WTC11 (cell line): ENCODE results near the gene PDCD10. TPM values are rescaled to one million over a fixed set of nuclear protein-coding genes. Genes with fewer than 3 reads are reported as not detected.

Source experiments
- ATAC-seq: fragments of 200-7000 bp; cut with Tn5 transposase; 2 replicates; pipeline ENCODE4 v1.10.0; 2021; ENCODE audit warnings: mild to moderate bottlenecking, moderate library complexity
- CTCF ChIA-PET: fragments of 300-600 bp; sonication (Branson Sonifier 250); formaldehyde crosslinking; loops from one replicate; lab custom pipeline; 2021; ENCODE audit warnings: antibody characterized with exemption; lab: Charles Lee
- POLR2A ChIA-PET: fragments of 350-600 bp; sonication (Branson Sonifier 250); formaldehyde crosslinking; loops from one replicate; lab custom pipeline; 2021; ENCODE audit warnings: antibody characterized with exemption; lab: Charles Lee
- DNase-seq: peaks from one replicate; pipeline ENCODE4 v3.0.0; 2021; ENCODE audit warnings: low spot score
- H3K27ac Mint-ChIP-seq: 2 replicates; pipeline ENCODE4 v1.8.0; 2021; ENCODE audit warnings: mixed read lengths
- H3K27me3 Mint-ChIP-seq: 2 replicates; pipeline ENCODE4 v1.8.0; 2021; ENCODE audit warnings: low read depth, mild to moderate bottlenecking, moderate library complexity, mixed read lengths
- H3K36me3 Mint-ChIP-seq: 2 replicates; pipeline ENCODE4 v1.8.0; 2021; ENCODE audit warnings: mixed read lengths
- H3K4me1 Mint-ChIP-seq: 2 replicates; pipeline ENCODE4 v1.8.0; 2022; ENCODE audit warnings: mixed read lengths
- H3K4me3 Mint-ChIP-seq: 2 replicates; pipeline ENCODE4 v1.8.0; 2021; ENCODE audit warnings: mild to moderate bottlenecking, moderate library complexity, mixed read lengths
- H3K9me3 Mint-ChIP-seq: 2 replicates; pipeline ENCODE4 v1.8.0; 2021; ENCODE audit warnings: mixed read lengths
- CBFB ChIP-seq: sonication (generic); formaldehyde crosslinking; IDR thresholded peaks from 2 replicates; pipeline ENCODE4 v1.8.1; 2022; ENCODE audit warnings: mild to moderate bottlenecking, low read depth, missing genetic modification reagents
- CREM ChIP-seq: sonication (generic); formaldehyde crosslinking; IDR thresholded peaks from 2 replicates; pipeline ENCODE4 v1.8.1; 2022; ENCODE audit warnings: mild to moderate bottlenecking, missing genetic modification reagents, moderate library complexity
- ETV6 ChIP-seq: sonication (generic); formaldehyde crosslinking; IDR thresholded peaks from 2 replicates; pipeline ENCODE4 v1.8.1; 2022; ENCODE audit warnings: mild to moderate bottlenecking, missing genetic modification reagents
- FOXK1 ChIP-seq: sonication (generic); formaldehyde crosslinking; IDR thresholded peaks from 2 replicates; pipeline ENCODE4 v1.8.0; 2022; ENCODE audit warnings: mild to moderate bottlenecking, moderate library complexity, missing genetic modification reagents
- GRHL2 ChIP-seq: fragments of 250-450 bp; sonication (Bioruptor Pico); IDR thresholded peaks from 2 replicates; pipeline ENCODE4 v1.8.0; 2022; ENCODE audit warnings: mild to moderate bottlenecking, moderate library complexity; ENCODE audit not compliant: insufficient replicate concordance, severe bottlenecking
- NR2C2 ChIP-seq: sonication (generic); formaldehyde crosslinking; IDR thresholded peaks from 2 replicates; pipeline ENCODE4 v1.8.0; 2022; ENCODE audit warnings: mild to moderate bottlenecking, missing genetic modification reagents
- NR3C1 ChIP-seq: sonication (generic); formaldehyde crosslinking; conservative IDR thresholded peaks from 2 replicates; pipeline ENCODE4 v1.8.1; 2023; ENCODE audit warnings: low read depth, mild to moderate bottlenecking, missing genetic modification reagents
- SMAD4 ChIP-seq: sonication (generic); formaldehyde crosslinking; IDR thresholded peaks from 2 replicates; pipeline ENCODE4 v1.8.0; 2022; ENCODE audit warnings: mild to moderate bottlenecking, missing genetic modification reagents
- ZNF121 ChIP-seq: sonication (generic); formaldehyde crosslinking; IDR thresholded peaks from 2 replicates; pipeline ENCODE4 v1.8.0; 2023; ENCODE audit warnings: missing genetic modification reagents
- ZNF219 ChIP-seq: sonication (generic); formaldehyde crosslinking; IDR thresholded peaks from 2 replicates; pipeline ENCODE4 v1.8.0; 2023; ENCODE audit warnings: missing genetic modification reagents, mild to moderate bottlenecking, borderline replicate concordance
- ZNF423 ChIP-seq: fragments of 250-450 bp; sonication (Bioruptor Pico); IDR thresholded peaks from 2 replicates; pipeline ENCODE4 v2.1.2; 2022; ENCODE audit warnings: mild to moderate bottlenecking, moderate library complexity
- total RNA-seq: library from RNA; stranded (reverse); gene quantifications from 3 replicates; pipeline ENCODE4 v1.2.3, GENCODE V29; 2021
- TF ChIP-seq, protein P1 (sequence below): fragments of 250-450 bp; sonication (Bioruptor Pico); IDR thresholded peaks from 2 replicates; pipeline ENCODE4 v1.9.0; 2021; ENCODE audit warnings: mild to moderate bottlenecking, borderline replicate concordance
- TF ChIP-seq, protein P2 (sequence below): sonication (generic); formaldehyde crosslinking; IDR thresholded peaks from 2 replicates; pipeline ENCODE4 v1.8.0; 2023; ENCODE audit warnings: mild to moderate bottlenecking, missing genetic modification reagents
- TF ChIP-seq, protein P3 (sequence below): sonication (generic); formaldehyde crosslinking; conservative IDR thresholded peaks from 2 replicates; pipeline ENCODE4 v1.8.1; 2023; ENCODE audit warnings: mild to moderate bottlenecking, low read depth, missing genetic modification reagents, moderate library complexity
- TF ChIP-seq, protein P4 (sequence below): sonication (generic); formaldehyde crosslinking; IDR thresholded peaks from 2 replicates; pipeline ENCODE4 v1.8.0; 2022; ENCODE audit warnings: mild to moderate bottlenecking, missing genetic modification reagents
- TF ChIP-seq, protein P5 (sequence below): sonication (generic); formaldehyde crosslinking; IDR thresholded peaks from 2 replicates; pipeline ENCODE4 v1.8.1; 2023; ENCODE audit warnings: mild to moderate bottlenecking, missing genetic modification reagents
- TF ChIP-seq, protein P6 (sequence below): sonication (generic); formaldehyde crosslinking; IDR thresholded peaks from 2 replicates; pipeline ENCODE4 v1.8.0; 2023; ENCODE audit warnings: missing genetic modification reagents
- TF ChIP-seq, protein P7 (sequence below): fragments of 250-450 bp; sonication (Bioruptor Pico); conservative IDR thresholded peaks from 2 replicates; pipeline ENCODE4 v1.9.0; 2021; ENCODE audit warnings: mild to moderate bottlenecking

The PDCD10 gene
- total RNA-seq, 1 experiment from 2014 or later, result 60.8 TPM

DNA sequence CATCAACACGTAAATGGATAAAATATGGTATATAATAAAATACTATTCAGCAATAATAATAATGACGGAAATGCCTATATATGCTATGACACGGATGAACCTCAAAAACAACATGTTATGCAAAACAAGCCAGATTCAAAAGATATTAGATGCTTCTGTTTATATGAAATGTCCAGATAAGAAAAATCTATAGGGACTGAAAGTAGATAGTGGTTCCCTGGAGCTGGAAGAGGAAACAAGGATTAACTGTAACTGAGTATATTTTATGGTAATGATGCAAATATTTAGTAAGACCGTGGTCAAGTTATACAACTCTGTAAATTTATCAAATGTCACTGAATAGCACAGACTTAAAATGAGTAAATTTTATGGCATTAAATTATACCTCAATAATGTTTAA, 55.2 kb downstream of the PDCD10 start (continued):
- TF ChIP-seq, protein P1, sequence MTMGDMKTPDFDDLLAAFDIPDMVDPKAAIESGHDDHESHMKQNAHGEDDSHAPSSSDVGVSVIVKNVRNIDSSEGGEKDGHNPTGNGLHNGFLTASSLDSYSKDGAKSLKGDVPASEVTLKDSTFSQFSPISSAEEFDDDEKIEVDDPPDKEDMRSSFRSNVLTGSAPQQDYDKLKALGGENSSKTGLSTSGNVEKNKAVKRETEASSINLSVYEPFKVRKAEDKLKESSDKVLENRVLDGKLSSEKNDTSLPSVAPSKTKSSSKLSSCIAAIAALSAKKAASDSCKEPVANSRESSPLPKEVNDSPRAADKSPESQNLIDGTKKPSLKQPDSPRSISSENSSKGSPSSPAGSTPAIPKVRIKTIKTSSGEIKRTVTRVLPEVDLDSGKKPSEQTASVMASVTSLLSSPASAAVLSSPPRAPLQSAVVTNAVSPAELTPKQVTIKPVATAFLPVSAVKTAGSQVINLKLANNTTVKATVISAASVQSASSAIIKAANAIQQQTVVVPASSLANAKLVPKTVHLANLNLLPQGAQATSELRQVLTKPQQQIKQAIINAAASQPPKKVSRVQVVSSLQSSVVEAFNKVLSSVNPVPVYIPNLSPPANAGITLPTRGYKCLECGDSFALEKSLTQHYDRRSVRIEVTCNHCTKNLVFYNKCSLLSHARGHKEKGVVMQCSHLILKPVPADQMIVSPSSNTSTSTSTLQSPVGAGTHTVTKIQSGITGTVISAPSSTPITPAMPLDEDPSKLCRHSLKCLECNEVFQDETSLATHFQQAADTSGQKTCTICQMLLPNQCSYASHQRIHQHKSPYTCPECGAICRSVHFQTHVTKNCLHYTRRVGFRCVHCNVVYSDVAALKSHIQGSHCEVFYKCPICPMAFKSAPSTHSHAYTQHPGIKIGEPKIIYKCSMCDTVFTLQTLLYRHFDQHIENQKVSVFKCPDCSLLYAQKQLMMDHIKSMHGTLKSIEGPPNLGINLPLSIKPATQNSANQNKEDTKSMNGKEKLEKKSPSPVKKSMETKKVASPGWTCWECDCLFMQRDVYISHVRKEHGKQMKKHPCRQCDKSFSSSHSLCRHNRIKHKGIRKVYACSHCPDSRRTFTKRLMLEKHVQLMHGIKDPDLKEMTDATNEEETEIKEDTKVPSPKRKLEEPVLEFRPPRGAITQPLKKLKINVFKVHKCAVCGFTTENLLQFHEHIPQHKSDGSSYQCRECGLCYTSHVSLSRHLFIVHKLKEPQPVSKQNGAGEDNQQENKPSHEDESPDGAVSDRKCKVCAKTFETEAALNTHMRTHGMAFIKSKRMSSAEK (CRISPR knock-in tag), result no peak
- no peak for TF ChIP-seq CREM (CRISPR knock-in tag)
- TF ChIP-seq, all 79 proteins: peak for 0

DNA sequence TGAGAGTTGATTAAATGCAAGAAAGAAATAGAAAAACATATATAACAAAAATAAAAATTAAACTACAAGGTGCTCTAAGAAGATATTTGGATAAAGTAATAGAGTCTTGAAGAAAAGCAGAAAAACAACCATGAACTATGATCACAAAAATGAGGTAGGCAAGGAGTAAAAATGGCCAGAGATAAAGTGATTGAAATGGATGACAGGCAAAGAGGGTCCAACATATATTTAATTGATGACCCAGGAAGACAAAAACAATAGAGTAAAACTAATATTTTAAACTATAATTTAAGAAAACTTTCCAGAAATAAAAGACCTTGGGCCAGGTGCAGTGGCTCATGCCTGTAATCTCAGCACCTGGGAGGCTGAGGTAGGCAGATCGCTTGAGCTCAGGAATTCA, 58.8 kb downstream of the PDCD10 start:
- H3K4me1 Mint-ChIP-seq, result peaks cover 7% of the 10 kb centered on the region; the same call in 1 of the 2 replicates
- ChIA-PET CTCF (interaction anchor here (1.7 kb wide), 1 partner anchor 9 kb away, joined by 4 read pairs; no protein-coding TSS in a partner anchor), POLR2A (no interaction called here)
- peaks cover 60% of the 10 kb centered on the region for H3K36me3 Mint-ChIP-seq
- H3K27ac Mint-ChIP-seq, result no peak overlapping the region
- DNase-seq (no peak), ATAC-seq (no peak)
- H3K4me3 Mint-ChIP-seq, result no peak overlapping the region
- no peaks in the 10 kb centered on the region for H3K27me3 Mint-ChIP-seq
- H3K9me3 Mint-ChIP-seq, result peaks cover 51% of the 10 kb centered on the region
- TF ChIP-seq SMAD4 (CRISPR knock-in tag), result no peak
- TF ChIP-seq, protein P2, sequence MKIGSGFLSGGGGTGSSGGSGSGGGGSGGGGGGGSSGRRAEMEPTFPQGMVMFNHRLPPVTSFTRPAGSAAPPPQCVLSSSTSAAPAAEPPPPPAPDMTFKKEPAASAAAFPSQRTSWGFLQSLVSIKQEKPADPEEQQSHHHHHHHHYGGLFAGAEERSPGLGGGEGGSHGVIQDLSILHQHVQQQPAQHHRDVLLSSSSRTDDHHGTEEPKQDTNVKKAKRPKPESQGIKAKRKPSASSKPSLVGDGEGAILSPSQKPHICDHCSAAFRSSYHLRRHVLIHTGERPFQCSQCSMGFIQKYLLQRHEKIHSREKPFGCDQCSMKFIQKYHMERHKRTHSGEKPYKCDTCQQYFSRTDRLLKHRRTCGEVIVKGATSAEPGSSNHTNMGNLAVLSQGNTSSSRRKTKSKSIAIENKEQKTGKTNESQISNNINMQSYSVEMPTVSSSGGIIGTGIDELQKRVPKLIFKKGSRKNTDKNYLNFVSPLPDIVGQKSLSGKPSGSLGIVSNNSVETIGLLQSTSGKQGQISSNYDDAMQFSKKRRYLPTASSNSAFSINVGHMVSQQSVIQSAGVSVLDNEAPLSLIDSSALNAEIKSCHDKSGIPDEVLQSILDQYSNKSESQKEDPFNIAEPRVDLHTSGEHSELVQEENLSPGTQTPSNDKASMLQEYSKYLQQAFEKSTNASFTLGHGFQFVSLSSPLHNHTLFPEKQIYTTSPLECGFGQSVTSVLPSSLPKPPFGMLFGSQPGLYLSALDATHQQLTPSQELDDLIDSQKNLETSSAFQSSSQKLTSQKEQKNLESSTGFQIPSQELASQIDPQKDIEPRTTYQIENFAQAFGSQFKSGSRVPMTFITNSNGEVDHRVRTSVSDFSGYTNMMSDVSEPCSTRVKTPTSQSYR, result no peak
- TF ChIP-seq, protein P3, sequence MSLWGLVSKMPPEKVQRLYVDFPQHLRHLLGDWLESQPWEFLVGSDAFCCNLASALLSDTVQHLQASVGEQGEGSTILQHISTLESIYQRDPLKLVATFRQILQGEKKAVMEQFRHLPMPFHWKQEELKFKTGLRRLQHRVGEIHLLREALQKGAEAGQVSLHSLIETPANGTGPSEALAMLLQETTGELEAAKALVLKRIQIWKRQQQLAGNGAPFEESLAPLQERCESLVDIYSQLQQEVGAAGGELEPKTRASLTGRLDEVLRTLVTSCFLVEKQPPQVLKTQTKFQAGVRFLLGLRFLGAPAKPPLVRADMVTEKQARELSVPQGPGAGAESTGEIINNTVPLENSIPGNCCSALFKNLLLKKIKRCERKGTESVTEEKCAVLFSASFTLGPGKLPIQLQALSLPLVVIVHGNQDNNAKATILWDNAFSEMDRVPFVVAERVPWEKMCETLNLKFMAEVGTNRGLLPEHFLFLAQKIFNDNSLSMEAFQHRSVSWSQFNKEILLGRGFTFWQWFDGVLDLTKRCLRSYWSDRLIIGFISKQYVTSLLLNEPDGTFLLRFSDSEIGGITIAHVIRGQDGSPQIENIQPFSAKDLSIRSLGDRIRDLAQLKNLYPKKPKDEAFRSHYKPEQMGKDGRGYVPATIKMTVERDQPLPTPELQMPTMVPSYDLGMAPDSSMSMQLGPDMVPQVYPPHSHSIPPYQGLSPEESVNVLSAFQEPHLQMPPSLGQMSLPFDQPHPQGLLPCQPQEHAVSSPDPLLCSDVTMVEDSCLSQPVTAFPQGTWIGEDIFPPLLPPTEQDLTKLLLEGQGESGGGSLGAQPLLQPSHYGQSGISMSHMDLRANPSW (CRISPR knock-in tag), result no peak
- no peak for TF ChIP-seq GRHL2 (CRISPR knock-in tag)
- TF ChIP-seq ZNF219 (CRISPR knock-in tag), result no peak
- no peak for TF ChIP-seq NR2C2
- no peak for TF ChIP-seq CREM (CRISPR knock-in tag)
- TF ChIP-seq, protein P4, sequence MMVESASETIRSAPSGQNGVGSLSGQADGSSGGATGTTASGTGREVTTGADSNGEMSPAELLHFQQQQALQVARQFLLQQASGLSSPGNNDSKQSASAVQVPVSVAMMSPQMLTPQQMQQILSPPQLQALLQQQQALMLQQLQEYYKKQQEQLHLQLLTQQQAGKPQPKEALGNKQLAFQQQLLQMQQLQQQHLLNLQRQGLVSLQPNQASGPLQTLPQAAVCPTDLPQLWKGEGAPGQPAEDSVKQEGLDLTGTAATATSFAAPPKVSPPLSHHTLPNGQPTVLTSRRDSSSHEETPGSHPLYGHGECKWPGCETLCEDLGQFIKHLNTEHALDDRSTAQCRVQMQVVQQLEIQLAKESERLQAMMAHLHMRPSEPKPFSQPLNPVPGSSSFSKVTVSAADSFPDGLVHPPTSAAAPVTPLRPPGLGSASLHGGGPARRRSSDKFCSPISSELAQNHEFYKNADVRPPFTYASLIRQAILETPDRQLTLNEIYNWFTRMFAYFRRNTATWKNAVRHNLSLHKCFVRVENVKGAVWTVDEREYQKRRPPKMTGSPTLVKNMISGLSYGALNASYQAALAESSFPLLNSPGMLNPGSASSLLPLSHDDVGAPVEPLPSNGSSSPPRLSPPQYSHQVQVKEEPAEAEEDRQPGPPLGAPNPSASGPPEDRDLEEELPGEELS (CRISPR knock-in tag), result no peak
- TF ChIP-seq CBFB, result no peak
- TF ChIP-seq, protein P5, sequence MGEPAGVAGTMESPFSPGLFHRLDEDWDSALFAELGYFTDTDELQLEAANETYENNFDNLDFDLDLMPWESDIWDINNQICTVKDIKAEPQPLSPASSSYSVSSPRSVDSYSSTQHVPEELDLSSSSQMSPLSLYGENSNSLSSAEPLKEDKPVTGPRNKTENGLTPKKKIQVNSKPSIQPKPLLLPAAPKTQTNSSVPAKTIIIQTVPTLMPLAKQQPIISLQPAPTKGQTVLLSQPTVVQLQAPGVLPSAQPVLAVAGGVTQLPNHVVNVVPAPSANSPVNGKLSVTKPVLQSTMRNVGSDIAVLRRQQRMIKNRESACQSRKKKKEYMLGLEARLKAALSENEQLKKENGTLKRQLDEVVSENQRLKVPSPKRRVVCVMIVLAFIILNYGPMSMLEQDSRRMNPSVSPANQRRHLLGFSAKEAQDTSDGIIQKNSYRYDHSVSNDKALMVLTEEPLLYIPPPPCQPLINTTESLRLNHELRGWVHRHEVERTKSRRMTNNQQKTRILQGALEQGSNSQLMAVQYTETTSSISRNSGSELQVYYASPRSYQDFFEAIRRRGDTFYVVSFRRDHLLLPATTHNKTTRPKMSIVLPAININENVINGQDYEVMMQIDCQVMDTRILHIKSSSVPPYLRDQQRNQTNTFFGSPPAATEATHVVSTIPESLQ (CRISPR knock-in tag), result no peak
- no peak for TF ChIP-seq NR3C1 (CRISPR knock-in tag)
- no peak for TF ChIP-seq ZNF121 (CRISPR knock-in tag)
- TF ChIP-seq, protein P6, sequence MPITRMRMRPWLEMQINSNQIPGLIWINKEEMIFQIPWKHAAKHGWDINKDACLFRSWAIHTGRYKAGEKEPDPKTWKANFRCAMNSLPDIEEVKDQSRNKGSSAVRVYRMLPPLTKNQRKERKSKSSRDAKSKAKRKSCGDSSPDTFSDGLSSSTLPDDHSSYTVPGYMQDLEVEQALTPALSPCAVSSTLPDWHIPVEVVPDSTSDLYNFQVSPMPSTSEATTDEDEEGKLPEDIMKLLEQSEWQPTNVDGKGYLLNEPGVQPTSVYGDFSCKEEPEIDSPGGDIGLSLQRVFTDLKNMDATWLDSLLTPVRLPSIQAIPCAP (CRISPR knock-in tag), result no peak
- TF ChIP-seq, protein P7, sequence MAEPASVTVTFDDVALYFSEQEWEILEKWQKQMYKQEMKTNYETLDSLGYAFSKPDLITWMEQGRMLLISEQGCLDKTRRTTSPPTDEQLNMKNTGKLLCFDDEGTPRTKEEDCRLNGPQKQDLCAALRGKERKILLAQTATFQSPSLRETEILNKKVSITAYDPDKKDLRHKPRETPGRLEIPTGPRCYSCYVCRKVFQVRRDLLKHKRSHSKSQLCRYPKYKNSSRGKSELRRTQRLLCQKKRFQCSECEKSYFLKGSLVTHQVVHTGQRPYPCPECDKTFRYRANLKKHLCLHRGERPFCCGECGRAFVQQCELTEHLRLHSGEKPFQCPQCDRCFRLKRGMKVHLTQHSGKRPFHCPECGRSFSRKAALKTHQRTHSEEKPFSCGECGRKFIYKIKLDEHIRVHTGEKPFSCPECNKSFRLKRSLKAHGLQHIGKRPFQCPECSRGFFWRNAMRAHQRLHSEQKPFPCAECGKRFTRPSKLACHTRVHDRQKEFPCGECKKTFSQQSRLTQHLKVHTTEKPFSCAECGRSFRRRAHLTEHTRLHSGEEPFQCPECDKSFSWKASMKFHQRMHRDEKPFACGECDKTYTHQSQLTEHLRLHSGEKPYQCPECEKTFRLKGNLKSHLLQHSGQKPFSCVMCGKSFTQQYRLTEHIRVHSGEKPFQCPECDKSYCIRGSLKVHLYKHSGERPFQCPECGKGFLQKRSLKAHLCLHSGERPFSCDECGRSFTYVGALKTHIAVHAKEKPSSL, result no peak
- TF ChIP-seq FOXK1, result no peak
- TF ChIP-seq ETV6 (CRISPR knock-in tag), result no peak
- TF ChIP-seq ZNF423 (CRISPR knock-in tag), result no peak
